NB4 (cell line): ENCODE data around the gene RPS15.

Source experiments
- DNase-seq: peaks from one replicate; pipeline ENCODE4 v3.0.0; 2010; ENCODE audit warnings: low read depth
- H3K4me3 ChIP-seq: one replicate; pipeline ENCODE4 v1.5.1; 2011; ENCODE audit warnings: mild to moderate bottlenecking, low read depth, low read length, moderate library complexity
- CTCF ChIP-seq: IDR thresholded peaks from one replicate; pipeline ENCODE4 v1.5.1; 2012; ENCODE audit warnings: low read depth, low read length
- MAX ChIP-seq: IDR thresholded peaks from 2 replicates; pipeline ENCODE4 v1.6.1; 2011; ENCODE audit warnings: low read depth, low read length
- MYC ChIP-seq: IDR thresholded peaks from 2 replicates; pipeline ENCODE4 v1.6.1; 2011; ENCODE audit warnings: low read depth, low read length
- POLR2A ChIP-seq: IDR thresholded peaks from 2 replicates; pipeline ENCODE4 v1.6.1; 2011; ENCODE audit warnings: mild to moderate bottlenecking; ENCODE audit not compliant: insufficient read length; ENCODE audit errors: extremely low read depth

Gene RPS15

GRCh38 chr19:1401138-1401888 is 36.9 kb upstream of the RPS15 start, which contains the start of gene GAMT:
GAMT (minus strand) TSS chr19:1401542; CDS start chr19:1401476, 66 bp downstream.
- no peak for TF ChIP-seq MYC
- no peak for TF ChIP-seq POLR2A
- no peak for TF ChIP-seq MAX
- TF ChIP-seq CTCF: no peak
- DNase-seq: peak; percentile 33
- H3K4me3 ChIP-seq: no peak within 1 kb of the TSS

- DNase-seq: no peak
- TF ChIP-seq CTCF (no peak), POLR2A (no peak), MAX (no peak), MYC (no peak)
- no peak overlapping the region for H3K4me3 ChIP-seq
Measured at GRCh38 chr19:1401889-1402217, 36.3 kb upstream of the RPS15 start.

GRCh38 chr19:1402411-1403070 is 35.7 kb upstream of the RPS15 start:
- no peak for DNase-seq
- H3K4me3 ChIP-seq: no peak overlapping the region
- TF ChIP-seq POLR2A: no peak

GRCh38 chr19:1406774-1407527 is 31.2 kb upstream of the RPS15 start:
- peak; percentile 94 for DNase-seq
- TF ChIP-seq MAX: peak; percentile 95
- peak; percentile 86 for TF ChIP-seq MYC
- peak; percentile 32 for TF ChIP-seq POLR2A
- TF ChIP-seq CTCF: no peak
- peak overlapping the region; percentile 40 for H3K4me3 ChIP-seq

GRCh38 chr19:1407528-1408299 is 30.5 kb upstream of the RPS15 start, which contains the start of gene DAZAP1:
DAZAP1 (plus strand) TSS chr19:1407586; CDS start chr19:1407774, 188 bp downstream.
- DNase-seq: peak; percentile 23
- TF ChIP-seq CTCF (no peak), MAX (no peak), POLR2A (no peak), MYC (no peak)
- peak within 1 kb of the TSS; percentile 81 for H3K4me3 ChIP-seq
